ENCODE results near the gene HHATL.

DNA sequence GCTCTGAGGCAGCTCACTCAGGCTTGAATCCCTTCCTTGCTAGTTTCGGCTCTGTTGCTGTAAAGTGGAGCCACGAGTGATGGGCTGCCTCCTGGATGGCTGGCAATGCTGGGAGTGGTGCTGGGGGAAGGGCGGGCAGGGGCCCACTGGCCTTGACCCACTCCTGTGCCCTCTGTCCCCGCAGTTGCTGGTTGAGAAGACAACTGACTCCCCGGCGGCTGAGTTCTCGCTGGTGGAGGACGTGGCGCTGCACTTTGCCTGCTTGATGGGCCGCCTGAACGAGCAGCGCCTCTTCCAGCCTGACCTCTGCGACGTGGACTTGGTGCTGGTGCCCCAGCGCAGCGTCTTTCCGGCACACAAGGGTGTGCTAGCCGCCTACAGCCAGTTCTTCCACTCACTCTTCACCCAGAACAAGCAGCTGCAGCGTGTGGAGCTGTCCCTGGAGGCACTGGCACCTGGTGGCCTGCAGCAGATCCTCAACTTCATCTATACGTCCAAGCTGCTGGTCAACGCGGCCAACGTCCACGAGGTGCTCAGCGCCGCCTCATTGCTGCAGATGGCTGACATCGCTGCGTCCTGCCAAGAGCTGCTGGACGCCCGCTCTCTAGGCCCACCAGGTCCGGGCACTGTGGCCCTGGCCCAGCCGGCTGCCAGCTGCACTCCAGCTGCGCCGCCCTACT is 44.4 kb downstream of the HHATL start:
- TF ChIP-seq POLR2AphosphoS5 (IDR thresholded peaks at IDR 0.05; ENCODE audit: low read depth, low read length), result no peak
- TF ChIP-seq POLR2A (IDR thresholded peaks at IDR 0.05; ENCODE audit: low read depth, low read length), result no peak
- no peak for TF ChIP-seq TAF1 (IDR thresholded peaks at IDR 0.05; ENCODE audit: borderline replicate concordance, low read depth, low read length)
